Measurements from ENCODE around the gene SEMA3A.

Gene SEMA3A

DNA sequence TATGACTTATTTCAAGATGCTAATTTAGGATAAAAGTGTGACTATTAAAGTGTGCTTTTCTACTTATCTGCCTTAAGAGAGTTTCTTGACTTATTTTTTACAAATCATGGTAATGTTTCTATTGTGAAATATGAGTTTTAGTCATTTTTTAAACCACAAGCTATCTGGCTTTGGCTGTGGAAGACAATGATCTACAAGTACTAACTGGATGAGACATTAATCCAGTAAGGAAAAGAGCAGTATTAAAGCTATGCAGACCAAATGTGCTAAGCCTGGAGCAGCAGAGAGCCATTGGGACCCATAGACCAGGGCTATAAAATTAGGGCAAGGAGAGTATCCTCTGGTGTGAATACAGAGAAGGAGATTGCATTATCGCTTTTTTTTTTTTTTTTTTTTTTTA is 92.4 kb downstream of the SEMA3A start:
- Histone ChIP-seq H3K4me1 (ENCODE audit: control insufficient read depth, insufficient read depth, low read length) (no peaks in the 10 kb centered on the region), H3K27me3 (ENCODE audit: control insufficient read depth, insufficient read depth, low read length) (no peaks in the 10 kb centered on the region), H3K36me3 (ENCODE audit: control insufficient read depth, insufficient read depth, low read length) (no peaks in the 10 kb centered on the region), H3K9me3 (ENCODE audit: control insufficient read depth, low read length) (no peaks in the 10 kb centered on the region), H3K4me3 (ENCODE audit: low read length) (no peak overlapping the region), H3K9ac (ENCODE audit: low read length) (no peak overlapping the region)

DNA sequence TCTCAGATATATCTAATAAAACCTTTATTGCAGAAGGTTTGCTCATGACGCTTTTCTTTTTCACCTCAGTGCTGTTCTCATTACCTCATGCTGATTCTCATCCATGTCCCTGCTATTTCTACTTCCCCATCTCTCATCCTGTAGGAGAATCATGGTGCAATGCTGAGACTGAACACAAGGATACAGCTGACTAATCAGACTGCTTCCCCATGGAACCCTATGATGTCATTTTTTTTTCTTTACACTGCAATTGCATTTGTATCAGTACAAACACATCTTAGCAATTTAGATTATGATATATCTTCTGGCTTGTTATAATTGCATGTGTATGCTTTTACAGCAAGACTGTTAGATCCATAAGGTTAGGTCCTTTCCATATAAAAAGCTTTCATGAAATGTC is 93.7 kb downstream of the SEMA3A start:
- no peaks in the 10 kb centered on the region for H3K36me3 ChIP-seq (ENCODE audit: control insufficient read depth, insufficient read depth, low read length)
- no peak overlapping the region for H3K4me3 ChIP-seq (ENCODE audit: low read length)
- no peak overlapping the region for H3K9ac ChIP-seq (ENCODE audit: low read length)
- no peaks in the 10 kb centered on the region for H3K4me1 ChIP-seq (ENCODE audit: control insufficient read depth, insufficient read depth, low read length)
- no peaks in the 10 kb centered on the region for H3K9me3 ChIP-seq (ENCODE audit: control insufficient read depth, low read length)
- H3K27me3 ChIP-seq (ENCODE audit: control insufficient read depth, insufficient read depth, low read length), result no peaks in the 10 kb centered on the region

DNA sequence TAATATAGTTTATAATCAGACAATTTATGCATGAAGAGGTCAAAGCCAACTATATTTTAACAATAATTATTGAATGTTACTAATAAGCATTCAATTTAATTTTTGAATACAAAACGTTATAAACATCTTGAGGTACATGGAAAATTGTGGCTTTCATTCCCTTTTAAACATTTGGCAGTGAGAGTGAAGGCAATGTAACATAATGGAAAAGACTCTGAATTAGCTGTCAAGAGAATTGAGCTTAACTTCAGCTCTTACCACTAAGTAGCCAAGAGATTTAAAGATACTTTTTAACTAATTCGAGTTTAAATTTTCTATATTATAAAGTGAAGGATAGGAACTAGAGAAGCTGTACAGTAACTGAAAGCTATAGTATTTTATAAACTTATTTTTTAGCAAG is 98.6 kb downstream of the SEMA3A start:
- no peak overlapping the region for H3K9ac ChIP-seq (ENCODE audit: low read length)
- H3K27me3 ChIP-seq (ENCODE audit: control insufficient read depth, insufficient read depth, low read length), result no peaks in the 10 kb centered on the region
- no peaks in the 10 kb centered on the region for H3K4me1 ChIP-seq (ENCODE audit: control insufficient read depth, insufficient read depth, low read length)
- H3K4me3 ChIP-seq (ENCODE audit: low read length), result no peak overlapping the region
- no peaks in the 10 kb centered on the region for H3K36me3 ChIP-seq (ENCODE audit: control insufficient read depth, insufficient read depth, low read length)
- H3K9me3 ChIP-seq (ENCODE audit: control insufficient read depth, low read length), result no peaks in the 10 kb centered on the region

DNA sequence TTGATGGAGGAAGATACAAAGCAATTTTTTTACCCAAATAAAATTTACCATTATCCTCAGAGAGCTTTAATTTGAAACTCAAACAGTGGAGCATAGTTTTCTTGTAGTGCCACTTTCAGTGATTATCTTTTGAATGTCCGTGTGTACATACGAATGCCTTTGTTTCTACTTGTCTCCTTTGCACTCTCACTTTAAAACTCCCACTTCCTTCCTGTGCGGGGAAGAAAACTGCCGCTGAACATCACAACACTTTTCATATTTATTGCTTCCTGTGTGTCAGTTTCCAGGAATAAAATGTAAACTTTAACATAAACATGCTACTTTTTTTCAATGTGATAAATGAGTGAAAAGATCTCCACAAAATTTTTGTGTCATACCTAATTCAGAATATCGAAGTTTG is 102.4 kb downstream of the SEMA3A start:
- no peaks in the 10 kb centered on the region for H3K36me3 ChIP-seq (ENCODE audit: control insufficient read depth, insufficient read depth, low read length)
- H3K27me3 ChIP-seq (ENCODE audit: control insufficient read depth, insufficient read depth, low read length), result no peaks in the 10 kb centered on the region
- no peaks in the 10 kb centered on the region for H3K4me1 ChIP-seq (ENCODE audit: control insufficient read depth, insufficient read depth, low read length)
- no peaks in the 10 kb centered on the region for H3K9me3 ChIP-seq (ENCODE audit: control insufficient read depth, low read length)
- H3K9ac ChIP-seq (ENCODE audit: low read length), result no peak overlapping the region
- H3K4me3 ChIP-seq (ENCODE audit: low read length), result no peak overlapping the region

DNA sequence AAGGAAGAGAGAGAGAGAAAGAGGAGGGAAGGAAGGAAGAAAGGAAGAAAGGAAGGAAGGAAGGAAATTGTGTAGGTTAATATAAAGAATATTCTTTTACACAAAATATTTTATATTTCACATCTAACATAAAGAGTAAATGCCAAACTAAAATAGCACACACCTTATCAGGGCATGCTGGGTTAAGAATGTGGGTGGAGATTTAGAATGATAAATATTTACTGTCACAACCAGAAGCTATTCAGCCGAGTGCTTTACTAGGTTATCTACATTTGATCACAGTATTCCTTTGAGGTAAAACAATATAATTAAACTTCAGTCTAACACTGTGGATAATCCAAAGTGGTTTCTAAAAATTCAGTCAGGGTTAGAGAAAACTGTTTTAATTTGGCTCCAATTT is 103.3 kb downstream of the SEMA3A start:
- Histone ChIP-seq H3K36me3 (ENCODE audit: control insufficient read depth, insufficient read depth, low read length) (no peaks in the 10 kb centered on the region), H3K9ac (ENCODE audit: low read length) (no peak overlapping the region), H3K4me3 (ENCODE audit: low read length) (no peak overlapping the region), H3K27me3 (ENCODE audit: control insufficient read depth, insufficient read depth, low read length) (no peaks in the 10 kb centered on the region), H3K9me3 (ENCODE audit: control insufficient read depth, low read length) (no peaks in the 10 kb centered on the region), H3K4me1 (ENCODE audit: control insufficient read depth, insufficient read depth, low read length) (no peaks in the 10 kb centered on the region)

DNA sequence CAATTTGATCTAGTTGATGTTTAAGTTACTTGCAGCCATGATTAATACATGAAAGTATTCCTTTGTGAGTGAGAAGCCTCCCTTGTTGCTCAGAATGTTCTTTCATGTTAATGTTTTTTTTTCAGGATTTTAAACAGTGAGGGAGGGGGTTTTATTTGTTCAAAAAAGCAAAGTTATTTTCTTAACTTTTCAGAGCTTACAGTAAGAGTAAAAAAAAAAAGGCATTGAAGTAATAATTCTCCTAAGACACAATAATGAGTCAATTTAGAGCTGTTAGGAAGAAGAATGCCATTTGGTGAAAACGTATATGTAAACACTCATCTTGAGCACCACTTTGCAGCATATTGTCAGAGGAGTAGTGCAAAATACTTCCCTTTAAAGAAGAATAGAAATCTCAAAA is 105.8 kb downstream of the SEMA3A start:
- Histone ChIP-seq H3K36me3 (ENCODE audit: control insufficient read depth, insufficient read depth, low read length) (no peaks in the 10 kb centered on the region), H3K9me3 (ENCODE audit: control insufficient read depth, low read length) (no peaks in the 10 kb centered on the region), H3K4me3 (ENCODE audit: low read length) (no peak overlapping the region), H3K27me3 (ENCODE audit: control insufficient read depth, insufficient read depth, low read length) (no peaks in the 10 kb centered on the region), H3K4me1 (ENCODE audit: control insufficient read depth, insufficient read depth, low read length) (no peaks in the 10 kb centered on the region), H3K9ac (ENCODE audit: low read length) (no peak overlapping the region)

DNA sequence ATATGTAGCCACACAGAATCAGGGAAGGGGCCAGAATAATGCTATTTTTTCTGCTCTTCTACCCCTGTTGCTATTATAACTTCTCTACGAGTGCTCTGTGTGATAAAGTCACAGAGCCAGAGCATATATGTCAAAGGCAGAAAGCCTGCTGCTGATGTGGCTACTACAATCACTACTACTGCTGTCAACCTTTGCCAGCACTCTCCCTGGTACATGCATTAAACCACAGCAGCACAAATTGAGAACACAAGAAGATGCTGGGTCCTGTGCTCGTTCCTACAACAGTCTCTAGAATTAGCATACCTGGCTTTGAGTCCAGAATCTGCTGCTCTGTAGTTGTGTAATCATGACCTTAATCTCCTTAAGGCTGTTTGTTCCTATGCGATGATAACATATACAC is 108.6 kb downstream of the SEMA3A start:
- H3K36me3 ChIP-seq (ENCODE audit: control insufficient read depth, insufficient read depth, low read length), result no peaks in the 10 kb centered on the region
- H3K4me3 ChIP-seq (ENCODE audit: low read length), result no peak overlapping the region
- H3K9ac ChIP-seq (ENCODE audit: low read length), result no peak overlapping the region
- H3K27me3 ChIP-seq (ENCODE audit: control insufficient read depth, insufficient read depth, low read length), result no peaks in the 10 kb centered on the region
- H3K9me3 ChIP-seq (ENCODE audit: control insufficient read depth, low read length), result no peaks in the 10 kb centered on the region
- no peaks in the 10 kb centered on the region for H3K4me1 ChIP-seq (ENCODE audit: control insufficient read depth, insufficient read depth, low read length)

DNA sequence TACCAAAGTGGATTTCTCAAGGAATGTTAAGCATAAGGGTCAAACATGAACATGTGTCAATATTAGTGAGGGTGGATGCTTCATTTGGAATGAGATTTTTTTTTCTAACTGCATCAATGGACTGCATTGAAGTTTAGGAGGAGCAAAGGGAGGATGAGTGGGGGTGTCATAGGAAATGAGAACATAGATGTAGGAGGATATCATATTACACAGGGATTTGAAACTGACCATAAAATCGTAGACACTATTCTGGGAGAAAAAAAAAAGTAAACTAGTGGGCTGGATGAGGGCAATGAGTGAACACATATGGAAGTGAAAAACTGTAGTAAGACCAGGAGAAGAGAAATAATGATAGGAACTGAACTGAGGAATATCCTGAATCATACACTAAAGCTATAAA is 109.4 kb downstream of the SEMA3A start:
- no peaks in the 10 kb centered on the region for H3K9me3 ChIP-seq (ENCODE audit: control insufficient read depth, low read length)
- no peak overlapping the region for H3K4me3 ChIP-seq (ENCODE audit: low read length)
- H3K4me1 ChIP-seq (ENCODE audit: control insufficient read depth, insufficient read depth, low read length), result no peaks in the 10 kb centered on the region
- H3K36me3 ChIP-seq (ENCODE audit: control insufficient read depth, insufficient read depth, low read length), result no peaks in the 10 kb centered on the region
- no peaks in the 10 kb centered on the region for H3K27me3 ChIP-seq (ENCODE audit: control insufficient read depth, insufficient read depth, low read length)
- no peak overlapping the region for H3K9ac ChIP-seq (ENCODE audit: low read length)

DNA sequence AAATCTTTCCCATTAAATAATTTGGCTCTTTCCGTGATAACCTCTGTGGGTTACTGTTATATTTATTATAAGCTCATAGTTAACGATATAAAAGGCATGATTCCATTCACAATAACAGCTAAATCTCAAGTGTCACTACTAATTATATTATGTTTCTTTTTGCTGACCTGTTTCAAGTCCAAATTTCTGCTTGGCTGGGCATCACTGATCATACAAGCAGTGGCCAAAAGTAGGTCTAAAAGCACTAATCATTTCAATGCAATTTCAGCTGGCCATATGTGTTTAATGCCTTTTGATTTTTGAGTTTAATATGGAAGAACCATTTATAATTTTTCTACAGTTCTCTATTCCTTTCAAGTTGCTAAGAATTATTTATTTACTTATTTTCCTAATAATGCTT is 110.7 kb downstream of the SEMA3A start:
- Histone ChIP-seq H3K4me1 (ENCODE audit: control insufficient read depth, insufficient read depth, low read length) (no peaks in the 10 kb centered on the region), H3K27me3 (ENCODE audit: control insufficient read depth, insufficient read depth, low read length) (no peaks in the 10 kb centered on the region), H3K9ac (ENCODE audit: low read length) (no peak overlapping the region), H3K4me3 (ENCODE audit: low read length) (no peak overlapping the region), H3K9me3 (ENCODE audit: control insufficient read depth, low read length) (no peaks in the 10 kb centered on the region), H3K36me3 (ENCODE audit: control insufficient read depth, insufficient read depth, low read length) (no peaks in the 10 kb centered on the region)

DNA sequence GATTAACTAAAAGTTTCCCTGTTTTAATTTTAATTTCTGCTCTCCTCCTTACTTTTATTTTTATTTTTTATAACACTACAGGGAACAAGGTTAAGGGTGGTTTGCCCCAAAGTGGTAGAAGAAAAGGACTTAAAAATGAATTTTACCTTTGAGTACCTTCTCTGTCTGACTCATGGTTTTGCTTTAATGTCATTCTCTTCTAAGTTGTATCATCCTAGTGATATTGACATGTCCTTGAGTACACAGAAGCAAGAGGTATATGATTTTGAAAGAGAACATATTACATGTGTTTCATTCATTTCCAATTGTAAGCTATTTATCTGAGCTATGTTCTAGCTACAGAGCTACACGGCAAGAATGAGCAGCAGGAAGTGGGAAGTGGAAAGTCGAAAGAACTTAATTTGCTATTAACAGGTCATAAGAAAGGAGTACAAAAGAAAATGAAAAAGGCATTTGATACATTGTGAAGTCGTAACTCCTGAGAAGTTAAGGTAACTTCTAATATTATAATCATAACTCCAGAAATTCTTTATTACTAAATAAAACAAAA is 112.5 kb downstream of the SEMA3A start:
- Histone ChIP-seq H3K36me3 (ENCODE audit: control insufficient read depth, insufficient read depth, low read length) (no peaks in the 10 kb centered on the region), H3K27me3 (ENCODE audit: control insufficient read depth, insufficient read depth, low read length) (no peaks in the 10 kb centered on the region), H3K9me3 (ENCODE audit: control insufficient read depth, low read length) (no peaks in the 10 kb centered on the region), H3K4me3 (ENCODE audit: low read length) (no peak overlapping the region), H3K9ac (ENCODE audit: low read length) (no peak overlapping the region), H3K4me1 (ENCODE audit: control insufficient read depth, insufficient read depth, low read length) (no peaks in the 10 kb centered on the region)

DNA sequence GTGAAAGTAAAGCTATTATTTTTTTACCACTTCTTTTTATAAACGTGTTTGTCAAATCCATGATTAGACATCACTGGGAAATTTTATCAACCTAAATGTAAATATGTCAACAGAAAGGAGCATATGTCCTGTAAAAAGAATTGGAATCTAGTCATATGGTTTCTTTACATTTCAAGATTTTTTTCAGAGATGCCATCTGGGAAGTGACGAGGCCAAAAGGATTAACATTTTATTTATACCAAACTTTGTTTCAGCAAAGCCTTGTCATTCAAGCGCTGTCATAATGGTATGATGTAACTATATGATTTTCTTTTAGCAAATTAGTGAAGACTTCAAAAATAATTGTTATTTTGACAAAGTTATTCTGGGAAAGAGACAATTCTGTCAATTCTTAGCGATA is 117.3 kb downstream of the SEMA3A start:
- no peaks in the 10 kb centered on the region for H3K27me3 ChIP-seq (ENCODE audit: control insufficient read depth, insufficient read depth, low read length)
- H3K4me1 ChIP-seq (ENCODE audit: control insufficient read depth, insufficient read depth, low read length), result no peaks in the 10 kb centered on the region
- no peaks in the 10 kb centered on the region for H3K36me3 ChIP-seq (ENCODE audit: control insufficient read depth, insufficient read depth, low read length)
- H3K9ac ChIP-seq (ENCODE audit: low read length), result no peak overlapping the region
- H3K9me3 ChIP-seq (ENCODE audit: control insufficient read depth, low read length), result no peaks in the 10 kb centered on the region
- no peak overlapping the region for H3K4me3 ChIP-seq (ENCODE audit: low read length)

DNA sequence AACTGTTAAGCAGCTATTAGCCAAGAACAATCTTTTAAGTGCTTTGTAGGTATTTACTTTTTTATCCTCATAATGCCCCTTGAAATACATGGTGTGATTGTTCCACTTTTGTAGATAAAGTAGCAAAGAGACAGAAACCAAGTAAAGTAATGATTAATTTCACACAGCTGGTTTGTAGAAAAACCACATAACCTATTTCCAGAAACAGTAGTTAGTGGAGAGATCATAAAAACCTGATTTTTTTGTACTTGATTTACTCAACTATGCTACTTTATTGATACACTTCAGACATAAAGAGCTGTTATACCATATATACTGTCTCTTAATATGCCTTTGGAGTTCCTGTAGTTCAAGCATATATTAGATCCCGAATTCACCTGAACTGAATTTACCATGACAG is 118.4 kb downstream of the SEMA3A start:
- no peaks in the 10 kb centered on the region for H3K4me1 ChIP-seq (ENCODE audit: control insufficient read depth, insufficient read depth, low read length)
- H3K36me3 ChIP-seq (ENCODE audit: control insufficient read depth, insufficient read depth, low read length), result no peaks in the 10 kb centered on the region
- H3K9me3 ChIP-seq (ENCODE audit: control insufficient read depth, low read length), result no peaks in the 10 kb centered on the region
- H3K9ac ChIP-seq (ENCODE audit: low read length), result no peak overlapping the region
- no peaks in the 10 kb centered on the region for H3K27me3 ChIP-seq (ENCODE audit: control insufficient read depth, insufficient read depth, low read length)
- H3K4me3 ChIP-seq (ENCODE audit: low read length), result no peak overlapping the region

DNA sequence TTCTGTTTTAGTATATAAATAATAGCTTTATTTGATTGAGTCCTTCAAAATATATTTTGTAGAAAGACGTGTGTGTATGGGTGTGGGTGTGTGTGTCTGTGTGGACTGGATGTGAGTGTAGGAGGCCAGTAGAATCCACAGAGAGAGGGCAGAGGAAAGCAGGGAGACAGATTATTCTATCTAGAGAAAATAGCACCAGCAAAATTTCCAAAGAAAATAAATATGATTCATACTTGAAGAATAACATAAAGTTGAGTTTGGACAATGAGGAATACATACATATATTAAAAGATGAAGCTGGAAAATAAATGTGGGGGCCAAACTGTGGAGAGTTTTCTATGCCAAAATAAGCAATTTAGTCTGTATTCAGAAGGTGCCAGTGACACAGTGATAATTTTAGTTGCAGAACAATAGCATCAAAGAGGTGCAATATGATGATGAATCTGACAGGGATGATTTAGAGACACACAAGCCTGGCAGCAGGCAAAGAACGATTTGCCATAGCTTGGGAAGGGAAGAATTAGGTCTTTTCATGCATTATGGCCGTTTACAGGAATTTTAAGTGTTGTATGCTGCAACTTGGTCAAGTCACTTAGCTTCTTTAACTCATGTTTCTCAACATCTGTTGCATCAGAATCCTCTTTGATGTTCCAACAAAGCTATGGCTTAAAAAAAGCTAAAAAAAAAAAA is 121.3 kb downstream of the SEMA3A start:
- H3K4me3 ChIP-seq (ENCODE audit: low read length), result no peak overlapping the region

More for the DNA sequence above, 121.3 kb downstream of the SEMA3A start:
- Histone ChIP-seq H3K4me1 (ENCODE audit: control insufficient read depth, insufficient read depth, low read length) (no peaks in the 10 kb centered on the region), H3K9me3 (ENCODE audit: control insufficient read depth, low read length) (no peaks in the 10 kb centered on the region), H3K9ac (ENCODE audit: low read length) (no peak overlapping the region), H3K27me3 (ENCODE audit: control insufficient read depth, insufficient read depth, low read length) (no peaks in the 10 kb centered on the region), H3K36me3 (ENCODE audit: control insufficient read depth, insufficient read depth, low read length) (no peaks in the 10 kb centered on the region)

Data from mucosa of stomach (tissue), 1 donor.